ENCODE results near the gene HTT.

DNA sequence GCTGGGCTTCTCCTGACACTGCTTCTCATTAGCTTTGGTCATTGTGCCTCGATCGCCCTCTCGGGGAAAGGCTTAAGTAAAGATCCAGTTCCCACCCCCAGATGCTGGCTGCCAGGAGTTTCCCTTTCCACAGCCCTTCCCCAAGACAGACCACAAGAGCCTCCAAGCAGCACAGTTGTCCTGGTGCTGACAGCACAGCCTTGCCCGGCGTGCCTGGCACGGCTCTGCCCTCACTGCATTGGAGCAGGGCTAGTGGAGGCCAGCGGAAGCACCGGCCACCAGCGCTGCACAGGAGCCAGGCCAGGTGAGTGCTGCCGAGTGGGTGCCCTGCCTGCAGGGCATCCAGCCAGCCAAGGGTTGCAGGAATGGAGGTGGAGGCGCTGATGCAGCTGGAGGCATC, 164.8 kb downstream of the HTT start:
- TF ChIP-seq, protein P1, sequence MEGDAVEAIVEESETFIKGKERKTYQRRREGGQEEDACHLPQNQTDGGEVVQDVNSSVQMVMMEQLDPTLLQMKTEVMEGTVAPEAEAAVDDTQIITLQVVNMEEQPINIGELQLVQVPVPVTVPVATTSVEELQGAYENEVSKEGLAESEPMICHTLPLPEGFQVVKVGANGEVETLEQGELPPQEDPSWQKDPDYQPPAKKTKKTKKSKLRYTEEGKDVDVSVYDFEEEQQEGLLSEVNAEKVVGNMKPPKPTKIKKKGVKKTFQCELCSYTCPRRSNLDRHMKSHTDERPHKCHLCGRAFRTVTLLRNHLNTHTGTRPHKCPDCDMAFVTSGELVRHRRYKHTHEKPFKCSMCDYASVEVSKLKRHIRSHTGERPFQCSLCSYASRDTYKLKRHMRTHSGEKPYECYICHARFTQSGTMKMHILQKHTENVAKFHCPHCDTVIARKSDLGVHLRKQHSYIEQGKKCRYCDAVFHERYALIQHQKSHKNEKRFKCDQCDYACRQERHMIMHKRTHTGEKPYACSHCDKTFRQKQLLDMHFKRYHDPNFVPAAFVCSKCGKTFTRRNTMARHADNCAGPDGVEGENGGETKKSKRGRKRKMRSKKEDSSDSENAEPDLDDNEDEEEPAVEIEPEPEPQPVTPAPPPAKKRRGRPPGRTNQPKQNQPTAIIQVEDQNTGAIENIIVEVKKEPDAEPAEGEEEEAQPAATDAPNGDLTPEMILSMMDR (IDR thresholded peaks at IDR 0.05), result no peak
- TF ChIP-seq RFX5 (IDR thresholded peaks at IDR 0.05) (no peak), POLR2A (IDR thresholded peaks at IDR 0.05; ENCODE audit: low read length) (no peak), HDAC2 (IDR thresholded peaks at IDR 0.05) (no peak)
